Measurements from ENCODE around the gene SPEM1.

DNA sequence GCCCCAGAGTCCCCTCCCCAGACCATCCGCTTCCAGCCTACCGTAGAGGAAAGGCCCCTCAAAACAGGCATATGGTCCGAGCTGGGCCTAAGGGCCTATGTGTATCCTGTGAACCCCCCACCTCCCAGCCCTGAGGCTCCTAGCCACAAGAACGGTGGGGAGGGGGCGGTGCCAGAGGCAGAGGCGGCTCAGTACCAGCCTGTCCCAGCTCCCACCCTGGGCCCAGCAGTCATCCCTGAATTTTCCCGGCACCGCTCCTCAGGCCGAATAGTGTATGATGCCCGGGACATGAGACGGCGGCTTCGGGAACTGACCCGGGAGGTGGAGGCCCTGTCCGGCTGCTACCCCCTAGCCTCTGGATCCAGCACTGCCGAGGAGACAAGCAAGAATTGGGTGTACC, 1.1 kb downstream of the SPEM1 start:
- TF ChIP-seq, protein P1, sequence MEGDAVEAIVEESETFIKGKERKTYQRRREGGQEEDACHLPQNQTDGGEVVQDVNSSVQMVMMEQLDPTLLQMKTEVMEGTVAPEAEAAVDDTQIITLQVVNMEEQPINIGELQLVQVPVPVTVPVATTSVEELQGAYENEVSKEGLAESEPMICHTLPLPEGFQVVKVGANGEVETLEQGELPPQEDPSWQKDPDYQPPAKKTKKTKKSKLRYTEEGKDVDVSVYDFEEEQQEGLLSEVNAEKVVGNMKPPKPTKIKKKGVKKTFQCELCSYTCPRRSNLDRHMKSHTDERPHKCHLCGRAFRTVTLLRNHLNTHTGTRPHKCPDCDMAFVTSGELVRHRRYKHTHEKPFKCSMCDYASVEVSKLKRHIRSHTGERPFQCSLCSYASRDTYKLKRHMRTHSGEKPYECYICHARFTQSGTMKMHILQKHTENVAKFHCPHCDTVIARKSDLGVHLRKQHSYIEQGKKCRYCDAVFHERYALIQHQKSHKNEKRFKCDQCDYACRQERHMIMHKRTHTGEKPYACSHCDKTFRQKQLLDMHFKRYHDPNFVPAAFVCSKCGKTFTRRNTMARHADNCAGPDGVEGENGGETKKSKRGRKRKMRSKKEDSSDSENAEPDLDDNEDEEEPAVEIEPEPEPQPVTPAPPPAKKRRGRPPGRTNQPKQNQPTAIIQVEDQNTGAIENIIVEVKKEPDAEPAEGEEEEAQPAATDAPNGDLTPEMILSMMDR (optimal IDR thresholded peaks at IDR 0.05 in 1 of 3, IDR thresholded peaks at IDR 0.05 in 1 of 3, conservative IDR thresholded peaks at IDR 0.05 in 1 of 3; ENCODE audit: extremely low read depth in 1 of 3, insufficient read depth in 2 of 3, low read length in 3 of 3): no peak
- no peak for TF ChIP-seq EZH2 (IDR thresholded peaks at IDR 0.05; ENCODE audit: low read length)

Data from keratinocyte (primary cell).